DMS53 treated with DMSO at 0.1 percent for 48 hours (cell line): ENCODE measurements around the gene EHBP1L1.

Experiments used
- DNase-seq: peaks from one replicate; lab custom pipeline; 2025; ENCODE audit not compliant: unreplicated experiment; lab: John Stamatoyannopoulos, UW

EHBP1L1 gene

GRCh38 chr11:65613091-65613928 is 37.5 kb downstream of the EHBP1L1 start:
- no peak for DNase-seq

- peak; percentile 100 for DNase-seq
Observed at GRCh38 chr11:65615229-65615949, 39.5 kb downstream of the EHBP1L1 start, which contains the start of gene PCNX3. TSS of gene PCNX3 (plus strand) at chr11:65615776. CDS start at chr11:65616312, 536 bp downstream.

DNA sequence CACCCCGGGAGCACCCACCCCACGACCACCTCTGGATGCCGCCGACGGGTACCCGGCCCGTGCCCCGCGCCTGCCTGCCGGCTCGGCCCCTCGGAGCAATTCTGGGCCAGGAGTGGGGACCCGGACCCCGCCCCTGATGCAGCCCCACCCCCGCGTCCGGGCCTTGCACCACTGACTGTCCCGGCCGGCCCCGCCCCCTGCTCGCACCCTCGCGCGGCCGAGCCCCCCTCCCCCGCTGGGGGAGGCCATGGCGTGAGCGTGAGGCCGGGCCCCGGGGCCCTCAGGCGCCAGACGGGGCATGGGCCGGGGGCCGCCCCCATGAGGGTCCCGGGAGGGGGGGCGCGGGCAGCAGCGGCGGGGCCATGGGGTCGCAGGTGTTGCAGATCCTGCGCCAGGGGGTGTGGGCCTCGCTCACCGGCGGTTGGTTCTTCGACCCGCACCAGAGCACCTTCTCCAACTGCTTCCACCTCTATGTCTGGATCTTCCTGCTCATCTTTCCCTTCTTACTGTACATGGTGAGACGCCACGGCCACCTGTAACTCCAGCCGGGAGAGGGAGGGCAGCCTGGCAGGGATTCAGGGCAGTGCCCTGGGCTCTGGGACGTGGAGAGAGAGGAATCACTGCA is 40.2 kb downstream of the EHBP1L1 start:
- no peak for DNase-seq

- DNase-seq: no peak
Observed at GRCh38 chr11:65616575-65617001, 40.7 kb downstream of the EHBP1L1 start.

DNA sequence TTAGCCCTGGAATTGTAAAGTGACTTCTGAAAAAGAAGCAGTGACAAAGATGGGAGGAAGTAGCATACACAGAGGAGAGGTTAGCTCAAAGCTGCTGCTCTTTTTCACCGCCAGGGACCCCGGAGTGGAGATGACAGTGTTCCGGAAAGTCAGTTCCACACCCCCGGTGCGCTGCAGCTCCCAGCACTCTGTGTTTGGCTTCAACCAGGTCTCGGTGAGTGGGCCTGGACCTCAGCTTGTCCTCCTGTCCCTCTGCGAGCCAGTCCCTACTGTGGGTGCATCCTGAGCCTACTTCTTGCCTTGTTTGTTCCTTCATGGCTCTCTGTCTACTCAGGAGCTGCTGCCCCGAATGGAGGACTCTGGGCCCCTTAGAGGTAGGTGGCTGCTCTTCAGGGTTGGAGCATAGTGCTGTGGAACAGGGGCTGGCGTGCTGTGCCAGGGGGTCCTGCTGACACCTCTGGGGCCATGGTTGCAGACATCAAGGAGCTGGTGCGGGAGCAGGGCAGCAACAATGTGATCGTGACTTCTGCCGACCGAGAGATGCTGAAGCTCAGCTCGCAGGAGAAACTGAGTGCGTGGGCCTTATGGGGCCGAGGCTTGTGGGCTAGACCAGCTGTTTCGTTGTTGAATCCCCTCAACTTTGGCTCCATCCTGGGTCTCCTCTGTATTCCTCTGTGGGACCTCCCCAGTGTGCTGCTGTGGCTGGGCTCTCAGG is 41.4 kb downstream of the EHBP1L1 start:
- DNase-seq: no peak

DNA sequence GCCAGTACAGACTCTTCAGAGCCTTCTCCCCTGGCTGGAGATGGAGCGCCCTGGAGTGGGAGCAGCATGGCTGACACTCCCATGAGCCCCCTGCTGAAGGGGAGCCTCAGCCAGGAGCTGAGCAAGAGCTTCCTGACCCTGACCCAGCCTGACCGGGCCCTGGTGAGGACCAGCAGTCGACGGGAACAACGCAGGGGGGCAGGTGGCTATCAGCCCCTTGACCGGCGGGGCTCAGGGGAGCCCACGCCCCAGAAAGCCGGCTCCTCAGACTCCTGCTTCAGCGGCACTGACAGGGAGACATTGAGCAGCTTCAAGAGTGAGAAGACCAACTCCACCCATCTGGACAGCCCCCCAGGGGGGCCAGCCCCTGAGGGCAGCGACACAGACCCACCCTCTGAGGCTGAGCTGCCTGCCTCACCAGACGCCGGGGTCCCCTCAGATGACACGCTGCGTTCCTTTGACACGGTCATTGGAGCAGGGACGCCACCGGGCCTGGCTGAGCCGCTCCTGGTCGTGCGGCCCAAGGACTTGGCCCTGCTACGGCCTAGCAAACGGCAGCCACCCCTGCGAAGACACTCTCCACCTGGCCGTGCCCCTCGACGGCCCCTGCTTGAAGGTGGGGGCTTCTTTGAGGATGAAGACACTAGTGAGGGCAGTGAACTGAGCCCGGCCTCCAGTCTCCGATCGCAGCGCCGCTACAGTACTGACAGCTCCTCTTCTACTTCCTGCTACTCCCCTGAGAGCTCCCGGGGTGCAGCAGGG is 42.3 kb downstream of the EHBP1L1 start:
- no peak for DNase-seq

GRCh38 chr11:65618763-65619162 is 42.9 kb downstream of the EHBP1L1 start:
- no peak for DNase-seq

GRCh38 chr11:65619281-65619928 is 43.6 kb downstream of the EHBP1L1 start:
- DNase-seq: no peak

- no peak for DNase-seq
Observed at GRCh38 chr11:65620666-65621065, 44.8 kb downstream of the EHBP1L1 start.

- no peak for DNase-seq
Observed at GRCh38 chr11:65621460-65621859, 45.6 kb downstream of the EHBP1L1 start.

- no peak for DNase-seq
Observed at GRCh38 chr11:65622011-65622410, 46.2 kb downstream of the EHBP1L1 start.

DNA sequence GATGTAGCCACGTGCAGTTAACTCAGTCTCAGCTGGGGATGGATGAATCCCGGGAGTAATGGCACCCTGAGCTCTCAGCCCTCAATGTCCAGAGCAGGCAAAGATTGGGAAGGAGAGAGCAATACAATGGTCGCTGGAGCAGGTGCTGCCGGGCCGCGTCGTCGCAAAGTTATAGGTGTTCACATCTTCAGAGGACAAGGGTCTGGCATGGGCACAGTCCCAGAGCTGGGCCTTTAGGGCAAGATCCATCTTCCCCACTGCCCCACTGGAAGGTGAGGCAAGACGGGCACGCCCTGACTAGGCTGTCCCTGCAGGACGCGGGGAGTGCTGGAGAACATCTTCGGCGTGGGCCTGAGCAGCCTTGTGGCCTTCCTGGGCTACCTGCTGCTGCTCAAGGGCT is 47.3 kb downstream of the EHBP1L1 start:
- no peak for DNase-seq

DNA sequence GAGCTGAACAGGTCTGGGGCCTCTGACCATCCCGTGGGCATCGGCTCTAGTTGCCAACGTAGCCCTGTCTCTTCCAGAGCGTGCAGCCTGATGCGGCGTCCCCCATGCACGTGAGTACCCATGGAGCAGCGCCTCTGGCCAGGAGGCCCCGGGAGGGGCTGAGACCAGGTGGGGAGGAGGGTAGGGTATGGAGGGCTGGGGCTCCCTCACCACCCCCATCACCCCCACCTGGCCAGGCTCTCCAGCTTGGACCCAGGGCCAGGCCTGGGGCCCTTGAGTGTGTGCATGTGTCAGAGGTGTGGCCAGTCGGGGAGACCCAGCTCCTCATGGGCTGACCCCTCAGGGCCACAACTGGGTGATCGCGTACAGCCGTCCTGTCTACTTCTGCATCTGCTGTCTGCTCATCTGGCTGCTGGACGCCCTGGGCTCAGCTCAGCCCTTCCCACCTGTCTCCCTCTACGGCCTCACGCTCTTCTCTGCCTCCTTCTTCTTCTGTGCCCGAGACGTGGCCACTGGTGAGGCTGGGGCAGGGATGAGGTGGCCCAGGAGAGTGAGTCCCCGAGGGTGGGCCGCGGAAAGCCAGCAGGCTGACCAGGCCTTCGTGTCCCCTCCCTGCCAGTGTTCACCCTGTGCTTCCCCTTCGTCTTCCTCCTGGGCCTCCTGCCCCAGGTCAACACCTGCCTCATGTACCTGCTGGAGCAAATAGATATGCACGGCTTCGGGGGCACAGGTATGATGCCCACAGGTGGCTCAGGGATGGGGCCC is 48.2 kb downstream of the EHBP1L1 start:
- no peak for DNase-seq

DNA sequence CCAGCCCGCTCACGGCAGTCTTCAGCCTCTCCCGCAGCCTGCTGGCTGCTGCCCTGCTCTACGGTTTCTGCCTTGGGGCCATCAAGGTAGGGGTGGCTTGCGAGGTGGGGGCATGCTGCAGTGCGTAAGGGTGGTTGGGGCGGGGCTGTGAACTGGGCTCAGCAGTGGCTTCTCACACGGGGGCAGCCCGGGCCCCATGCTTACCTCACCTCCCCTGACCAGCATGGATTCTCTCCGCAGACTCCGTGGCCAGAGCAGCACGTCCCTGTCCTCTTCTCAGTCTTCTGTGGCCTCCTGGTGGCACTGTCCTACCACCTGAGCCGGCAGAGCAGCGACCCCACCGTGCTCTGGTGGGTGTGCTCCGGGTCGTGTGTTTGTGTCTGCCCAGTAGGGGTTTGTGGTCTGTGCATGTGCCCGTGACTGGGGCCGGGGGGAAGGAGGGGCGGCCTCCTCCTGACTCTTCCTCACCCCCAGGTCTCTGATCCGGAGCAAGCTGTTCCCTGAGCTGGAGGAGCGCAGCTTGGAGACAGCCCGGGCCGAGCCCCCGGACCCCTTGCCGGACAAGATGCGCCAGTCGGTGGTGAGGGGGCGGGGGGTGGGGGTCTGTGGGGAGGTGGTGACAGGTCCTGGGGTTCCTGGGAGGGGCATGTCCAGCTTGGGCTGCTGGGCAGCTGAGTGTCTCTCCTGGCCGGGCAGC is 49.2 kb downstream of the EHBP1L1 start:
- DNase-seq: no peak

DNA sequence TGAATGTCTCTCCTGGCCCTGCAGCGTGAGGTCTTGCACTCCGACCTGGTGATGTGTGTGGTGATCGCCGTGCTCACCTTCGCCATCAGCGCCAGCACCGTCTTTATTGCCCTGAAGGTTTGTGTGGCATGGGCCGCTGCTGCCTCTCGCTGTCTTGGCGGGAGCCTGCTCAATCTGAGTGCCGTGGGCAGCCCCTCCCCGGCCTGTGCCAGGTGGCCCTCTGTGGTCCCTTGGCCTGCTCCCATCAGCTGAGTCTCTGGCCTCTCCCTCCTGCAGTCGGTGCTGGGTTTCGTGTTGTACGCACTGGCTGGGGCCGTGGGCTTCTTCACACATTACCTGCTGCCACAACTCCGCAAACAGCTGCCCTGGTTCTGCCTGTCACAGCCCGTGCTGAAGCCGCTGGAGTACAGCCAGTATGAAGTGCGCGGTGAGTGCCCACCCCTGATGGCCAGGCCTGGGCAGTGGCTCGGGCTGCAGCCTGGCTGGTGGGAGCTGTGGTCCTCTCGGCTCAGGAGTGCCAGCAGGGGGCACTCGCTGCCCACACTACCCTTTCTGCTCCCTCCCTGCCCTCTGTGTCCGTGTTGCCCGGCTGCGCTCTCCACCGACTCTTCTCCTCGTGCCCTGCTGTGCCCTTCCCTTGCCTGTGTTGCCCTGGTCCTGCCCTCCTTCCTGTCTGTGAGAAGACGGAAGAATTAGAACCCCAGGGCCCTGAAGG is 49.9 kb downstream of the EHBP1L1 start:
- DNase-seq: no peak

- DNase-seq: no peak
Observed at GRCh38 chr11:65627202-65627601, 51.3 kb downstream of the EHBP1L1 start.

GRCh38 chr11:65629579-65629978 is 53.7 kb downstream of the EHBP1L1 start:
- DNase-seq: no peak

DNA sequence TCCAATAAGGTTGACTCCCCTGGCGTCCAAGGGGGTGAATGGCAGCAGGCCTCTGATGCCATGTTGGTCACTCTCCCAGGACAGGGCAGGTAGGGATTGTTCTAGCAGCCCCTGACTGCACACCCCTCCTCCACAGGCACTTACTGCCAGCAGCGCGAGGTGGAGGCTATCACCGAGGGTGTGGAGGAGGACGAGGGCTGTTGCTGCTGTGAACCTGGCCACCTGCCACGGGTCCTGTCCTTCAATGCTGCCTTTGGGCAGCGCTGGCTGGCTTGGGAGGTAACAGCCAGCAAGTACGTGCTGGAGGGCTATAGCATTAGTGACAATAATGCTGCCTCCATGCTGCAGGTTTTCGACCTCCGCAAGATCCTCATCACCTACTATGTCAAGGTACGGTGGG is 54.4 kb downstream of the EHBP1L1 start:
- no peak for DNase-seq
